Measurements from ENCODE around the gene ZBED4.

The ZBED4 gene

GRCh38 chr22:49909476-49910205, 56.0 kb downstream of the ZBED4 start:
- TF ChIP-seq EZH2 (IDR thresholded peaks at IDR 0.05; ENCODE audit: borderline replicate concordance, low read length) (no peak), CTCF (IDR thresholded peaks at IDR 0.05; ENCODE audit: low read length) (no peak)
- no peaks in the 10 kb centered on the region for H3K79me2 ChIP-seq (ENCODE audit: insufficient read depth, low read length)
- H3K27me3 ChIP-seq (ENCODE audit: insufficient read depth, low read length) = no peaks in the 10 kb centered on the region
- H3K9me2 ChIP-seq (ENCODE audit: low read depth, low read length) = no peaks in the 10 kb centered on the region
- no peaks in the 10 kb centered on the region for H3K9me3 ChIP-seq (ENCODE audit: low read length)
- H2AFZ ChIP-seq (ENCODE audit: low read length) = no peak overlapping the region
- peaks cover 63% of the 10 kb centered on the region for H3K36me3 ChIP-seq (ENCODE audit: insufficient read depth, low read length)
- H3K4me3 ChIP-seq (ENCODE audit: low read depth, low read length, poor library complexity, severe bottlenecking) = no peak overlapping the region
- H3K27ac ChIP-seq (ENCODE audit: low read depth, low read length, poor library complexity, severe bottlenecking) = no peak overlapping the region
- no peaks in the 10 kb centered on the region for H3F3A ChIP-seq (ENCODE audit: insufficient read depth, low read length)
- H3K9ac ChIP-seq (ENCODE audit: low read length) = no peak overlapping the region
- H3K4me1 ChIP-seq (ENCODE audit: insufficient read depth, low read length, severe bottlenecking) = no peaks in the 10 kb centered on the region
- H3K4me2 ChIP-seq (ENCODE audit: low read length) = no peak overlapping the region
- no peaks in the 10 kb centered on the region for H4K20me1 ChIP-seq (ENCODE audit: insufficient read depth, low read length)

GRCh38 chr22:49910229-49911155, 56.8 kb downstream of the ZBED4 start:
- Histone ChIP-seq H3F3A (ENCODE audit: insufficient read depth, low read length) (no peaks in the 10 kb centered on the region), H3K9me3 (ENCODE audit: low read length) (no peaks in the 10 kb centered on the region), H3K9me2 (ENCODE audit: low read depth, low read length) (no peaks in the 10 kb centered on the region), H3K4me2 (ENCODE audit: low read length) (no peak overlapping the region), H2AFZ (ENCODE audit: low read length) (no peak overlapping the region), H3K79me2 (ENCODE audit: insufficient read depth, low read length) (no peaks in the 10 kb centered on the region), H3K9ac (ENCODE audit: low read length) (no peak overlapping the region), H3K4me1 (ENCODE audit: insufficient read depth, low read length, severe bottlenecking) (no peaks in the 10 kb centered on the region), H3K27me3 (ENCODE audit: insufficient read depth, low read length) (no peaks in the 10 kb centered on the region), H4K20me1 (ENCODE audit: insufficient read depth, low read length) (no peaks in the 10 kb centered on the region), H3K27ac (ENCODE audit: low read depth, low read length, poor library complexity, severe bottlenecking) (no peak overlapping the region), H3K36me3 (ENCODE audit: insufficient read depth, low read length) (peaks cover 59% of the 10 kb centered on the region), H3K4me3 (ENCODE audit: low read depth, low read length, poor library complexity, severe bottlenecking) (no peak overlapping the region)
- TF ChIP-seq EZH2 (IDR thresholded peaks at IDR 0.05; ENCODE audit: borderline replicate concordance, low read length) (no peak), CTCF (IDR thresholded peaks at IDR 0.05; ENCODE audit: low read length) (no peak)

- Histone ChIP-seq H4K20me1 (ENCODE audit: insufficient read depth, low read length) (no peaks in the 10 kb centered on the region), H3K4me2 (ENCODE audit: low read length) (no peak overlapping the region), H3F3A (ENCODE audit: insufficient read depth, low read length) (no peaks in the 10 kb centered on the region), H3K27me3 (ENCODE audit: insufficient read depth, low read length) (no peaks in the 10 kb centered on the region), H3K36me3 (ENCODE audit: insufficient read depth, low read length) (peaks cover 46% of the 10 kb centered on the region; the same call in 1 of the 2 replicates), H3K4me1 (ENCODE audit: insufficient read depth, low read length, severe bottlenecking) (peaks cover 6% of the 10 kb centered on the region), H2AFZ (ENCODE audit: low read length) (no peak overlapping the region), H3K79me2 (ENCODE audit: insufficient read depth, low read length) (no peaks in the 10 kb centered on the region), H3K9me3 (ENCODE audit: low read length) (no peaks in the 10 kb centered on the region), H3K9ac (ENCODE audit: low read length) (no peak overlapping the region), H3K27ac (ENCODE audit: low read depth, low read length, poor library complexity, severe bottlenecking) (no peak overlapping the region), H3K4me3 (ENCODE audit: low read depth, low read length, poor library complexity, severe bottlenecking) (no peak overlapping the region), H3K9me2 (ENCODE audit: low read depth, low read length) (no peaks in the 10 kb centered on the region)
- no peak for TF ChIP-seq CTCF (IDR thresholded peaks at IDR 0.05; ENCODE audit: low read length)
- TF ChIP-seq EZH2 (IDR thresholded peaks at IDR 0.05; ENCODE audit: borderline replicate concordance, low read length) = no peak
These were observed 58.4 kb downstream of the ZBED4 start for GRCh38 chr22:49911881-49912625.

Measured in OCI-LY1 (cell line).